Endodermal cell (in vitro differentiated cells): ENCODE measurements around the gene CERS6. TPM values are rescaled to one million over a fixed set of nuclear protein-coding genes. Genes with fewer than 3 reads are reported as not detected.

ENCODE experiments used
- DNase-seq: peaks from one replicate; pipeline ENCODE4 v3.0.0-alpha.2; 2017
- H3K27ac ChIP-seq: 2 replicates; pipeline ENCODE4 v1.5.1; 2013; ENCODE audit warnings: mild to moderate bottlenecking, low read depth, low read length, moderate library complexity
- H3K27me3 ChIP-seq: 2 replicates; pipeline ENCODE4 v1.6.1; 2013; ENCODE audit warnings: mild to moderate bottlenecking, low read length, moderate library complexity; ENCODE audit not compliant: insufficient read depth, control insufficient read depth, poor library complexity, severe bottlenecking
- H3K36me3 ChIP-seq: 2 replicates; pipeline ENCODE4 v1.7.0; 2013; ENCODE audit warnings: mild to moderate bottlenecking, low read length, moderate library complexity; ENCODE audit not compliant: control insufficient read depth, insufficient read depth
- H3K4me1 ChIP-seq: one replicate; pipeline ENCODE4 v1.7.0; 2013; ENCODE audit warnings: low read length; ENCODE audit not compliant: control insufficient read depth, insufficient read depth
- H3K4me3 ChIP-seq: 2 replicates; pipeline ENCODE4 v1.5.1; 2013; ENCODE audit warnings: mild to moderate bottlenecking, low read length, moderate library complexity
- H3K9ac ChIP-seq: 2 replicates; pipeline ENCODE4 v1.6.1; 2013; ENCODE audit warnings: mild to moderate bottlenecking, low read length, moderate library complexity; ENCODE audit not compliant: poor library complexity, severe bottlenecking; ENCODE audit errors: extremely low read depth
- H3K9me3 ChIP-seq: 2 replicates; pipeline ENCODE4 v1.6.1; 2013; ENCODE audit warnings: mild to moderate bottlenecking, low read length, moderate library complexity; ENCODE audit not compliant: control insufficient read depth
- H3K27ac Mint-ChIP-seq: 2 replicates; pipeline ENCODE4 v1.8.0; 2020; ENCODE audit warnings: mixed read lengths
- H3K27me3 Mint-ChIP-seq: 2 replicates; pipeline ENCODE4 v1.8.0; 2021; ENCODE audit warnings: mild to moderate bottlenecking, mixed read lengths; ENCODE audit not compliant: insufficient read depth
- H3K36me3 Mint-ChIP-seq: 2 replicates; pipeline ENCODE4 v1.8.0; 2020; ENCODE audit warnings: low read depth, mixed read lengths
- H3K4me1 Mint-ChIP-seq: 2 replicates; pipeline ENCODE4 v1.8.0; 2020; ENCODE audit warnings: mixed read lengths
- H3K4me3 Mint-ChIP-seq: 2 replicates; pipeline ENCODE4 v1.8.0; 2020; ENCODE audit warnings: mild to moderate bottlenecking, moderate library complexity, mixed read lengths
- H3K9me3 Mint-ChIP-seq: 2 replicates; pipeline ENCODE4 v1.8.0; 2020; ENCODE audit warnings: mild to moderate bottlenecking, mixed read lengths
- CTCF ChIP-seq: fragments of 200-600 bp; sonication (generic); conservative IDR thresholded peaks from 2 replicates; pipeline ENCODE4 v1.5.0; 2021; ENCODE audit warnings: antibody characterized with exemption, mild to moderate bottlenecking
- WGBS, 2 experiments: methylation state at CpG; one replicate each; pipeline versions ENCODE4 v1.1.5 to v1.1.7; 2013; ENCODE audit warnings: missing lambda C conversion rate in 2 of 2, mixed read lengths in 1 of 2; ENCODE audit not compliant: insufficient coverage in 1 of 2, insufficient read length in 1 of 2; 5-methylcytosine and 5-hydroxymethylcytosine counted together
- total RNA-seq, 2 donors: library from RNA; stranded (reverse); fragmentation: NEBNext Ultra II Directional in 1 of 2; extraction: Animal tissue kit (Norgen Biotek cat#: 25700) in 1 of 2; gene quantifications; 2 replicates in 1 of 2; 3 replicates in 1 of 2; pipeline ENCODE4 v1.2.1, GENCODE V29; 2021

CERS6 gene
- total RNA-seq, 2 donors from 2014 or later: 41.3 to 52.0 TPM

DNA sequence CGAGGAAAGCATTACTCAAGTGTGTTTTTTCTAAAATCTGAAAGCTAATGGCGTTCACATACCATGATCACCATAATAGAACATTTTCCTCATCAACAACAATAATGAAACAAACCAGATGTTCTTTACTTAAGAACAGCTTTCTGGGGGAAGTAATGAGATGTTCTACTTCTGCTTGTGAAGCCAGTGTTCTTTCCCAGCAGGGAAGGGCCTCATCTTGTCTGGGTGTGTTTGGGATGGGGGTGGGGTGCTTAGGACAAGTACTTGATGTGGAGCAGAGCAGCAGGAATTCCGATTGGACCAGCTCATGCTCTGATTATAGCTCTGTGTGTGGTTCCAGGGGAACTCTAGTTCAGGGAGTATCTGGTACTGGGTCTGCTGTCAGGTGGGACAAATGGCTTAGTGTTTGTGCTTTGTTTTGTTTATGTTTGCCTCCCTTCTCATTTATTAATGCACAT is 183.4 kb downstream of the CERS6 start:
- no peaks in the 10 kb centered on the region for H3K36me3 Mint-ChIP-seq
- H3K4me3 Mint-ChIP-seq: no peak overlapping the region
- no peaks in the 10 kb centered on the region for H3K27me3 ChIP-seq
- peak; percentile 80 for DNase-seq
- H3K4me1 ChIP-seq: peaks cover 11% of the 10 kb centered on the region
- peak overlapping the region; percentile 46 for H3K4me3 ChIP-seq
- H3K9me3 ChIP-seq: no peaks in the 10 kb centered on the region
- no peak for TF ChIP-seq CTCF
- H3K27ac ChIP-seq: no peak overlapping the region
- peaks cover 49% of the 10 kb centered on the region for H3K4me1 Mint-ChIP-seq
- peak overlapping the region; percentile 86 for H3K27ac Mint-ChIP-seq
- H3K9me3 Mint-ChIP-seq: no peaks in the 10 kb centered on the region
- no peak overlapping the region for H3K9ac ChIP-seq
- H3K27me3 Mint-ChIP-seq: no peaks in the 10 kb centered on the region
- no peaks in the 10 kb centered on the region for H3K36me3 ChIP-seq
- 80% methylated on average over 3 of the region's 3 CpGs; no CpG with 5 or more reads in 1 of the 2 experiments for WGBS, 2 experiments

DNA sequence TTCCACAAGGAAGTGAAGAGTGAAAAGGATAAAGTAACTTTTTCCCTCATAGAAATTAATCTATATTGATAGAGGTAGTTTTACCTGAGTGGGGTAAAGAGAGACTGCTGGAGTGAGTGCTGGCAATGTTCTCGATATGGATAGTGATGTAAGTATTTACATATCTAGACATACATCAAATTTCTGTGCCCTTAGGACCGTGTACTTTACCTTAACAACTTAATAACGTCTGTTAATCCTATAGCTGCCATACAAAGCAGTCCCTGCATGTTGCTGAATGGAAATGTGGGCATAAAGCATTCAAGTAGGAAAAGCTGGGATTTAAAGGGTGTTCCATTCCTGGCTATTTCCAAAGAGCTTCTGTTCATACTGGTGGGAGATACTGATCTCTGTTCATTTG is 184.0 kb downstream of the CERS6 start:
- Histone ChIP-seq H3K9me3 (no peaks in the 10 kb centered on the region), H3K27me3 (no peaks in the 10 kb centered on the region), H3K4me3 (no peak overlapping the region), H3K4me1 (peaks cover 11% of the 10 kb centered on the region), H3K27ac (no peak overlapping the region), H3K9ac (no peak overlapping the region), H3K36me3 (no peaks in the 10 kb centered on the region)
- no peaks in the 10 kb centered on the region for H3K27me3 Mint-ChIP-seq
- no peak overlapping the region for H3K27ac Mint-ChIP-seq
- no peak for TF ChIP-seq CTCF
- H3K4me3 Mint-ChIP-seq: no peak overlapping the region
- no peaks in the 10 kb centered on the region for H3K9me3 Mint-ChIP-seq
- no peaks in the 10 kb centered on the region for H3K36me3 Mint-ChIP-seq
- peaks cover 46% of the 10 kb centered on the region for H3K4me1 Mint-ChIP-seq
- no peak for DNase-seq
- 97% methylated on average over 3 of the region's 3 CpGs; no CpG with 5 or more reads in 1 of the 2 experiments for WGBS, 2 experiments

DNA sequence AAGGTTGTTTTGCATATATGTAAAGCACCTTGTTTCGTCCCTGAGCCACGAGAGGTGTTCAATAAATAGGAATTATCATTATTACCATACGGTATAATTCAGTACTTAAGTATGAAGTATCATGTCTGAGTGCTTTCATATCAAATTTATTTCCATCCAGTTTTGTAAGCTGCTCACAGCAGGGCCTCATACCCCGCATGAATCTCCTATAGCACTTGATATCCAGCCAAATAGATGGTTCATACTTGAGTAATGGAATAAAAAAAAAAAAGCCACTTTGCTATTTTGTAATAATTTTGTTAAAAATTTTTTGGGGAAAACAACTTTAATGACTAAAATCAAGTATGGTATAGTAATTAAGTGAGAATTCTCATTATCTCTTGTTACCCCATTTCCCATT is 185.6 kb downstream of the CERS6 start:
- Mint-ChIP-seq H3K9me3 (peaks cover 6% of the 10 kb centered on the region), H3K27me3 (no peaks in the 10 kb centered on the region), H3K4me3 (no peak overlapping the region), H3K27ac (no peak overlapping the region), H3K4me1 (peaks cover 39% of the 10 kb centered on the region), H3K36me3 (no peaks in the 10 kb centered on the region)
- Histone ChIP-seq H3K36me3 (peaks cover 3% of the 10 kb centered on the region), H3K27ac (no peak overlapping the region), H3K4me3 (no peak overlapping the region), H3K9me3 (peaks cover 5% of the 10 kb centered on the region), H3K9ac (no peak overlapping the region), H3K27me3 (no peaks in the 10 kb centered on the region), H3K4me1 (peaks cover 11% of the 10 kb centered on the region)
- no peak for DNase-seq
- TF ChIP-seq CTCF: no peak
- 100% methylated on average over 1 of the region's 4 CpGs; no CpG with 5 or more reads in 1 of the 2 experiments for WGBS, 2 experiments
